Measurements from ENCODE around the gene TAS2R16.

Gene TAS2R16

GRCh38 chr7:122995600-122995999 lies at the start of gene TAS2R16:
Gene TAS2R16, minus strand, starts transcription at chr7:122995700. Its CDS starts 66 bp downstream, at chr7:122995634.
- no peak for DNase-seq

GRCh38 chr7:123043642-123044041 lies 48.1 kb upstream of the TAS2R16 start:
- DNase-seq, result no peak

- no peak for DNase-seq
Observed at GRCh38 chr7:123041101-123041500, 45.6 kb upstream of the TAS2R16 start.

DNA sequence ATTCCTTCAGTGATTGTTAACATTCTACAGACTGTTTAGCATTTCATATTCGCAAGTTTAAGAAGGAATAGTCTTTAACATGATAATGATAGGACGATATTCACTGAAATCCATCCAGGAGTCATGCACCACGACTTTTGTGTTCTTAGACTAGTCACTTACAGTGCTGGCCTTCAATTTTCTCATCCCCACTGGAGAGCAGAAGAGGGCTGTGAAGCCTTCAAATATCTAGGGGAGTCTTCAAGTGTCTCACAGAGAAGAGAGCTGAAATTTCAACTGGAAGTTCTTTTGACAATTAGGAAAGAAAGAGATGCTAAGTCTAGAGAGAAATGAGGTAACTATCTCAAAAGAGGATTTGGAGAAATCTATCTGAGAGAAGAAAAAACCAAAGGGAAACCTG lies 43.8 kb upstream of the TAS2R16 start:
- no peak for DNase-seq

DNA sequence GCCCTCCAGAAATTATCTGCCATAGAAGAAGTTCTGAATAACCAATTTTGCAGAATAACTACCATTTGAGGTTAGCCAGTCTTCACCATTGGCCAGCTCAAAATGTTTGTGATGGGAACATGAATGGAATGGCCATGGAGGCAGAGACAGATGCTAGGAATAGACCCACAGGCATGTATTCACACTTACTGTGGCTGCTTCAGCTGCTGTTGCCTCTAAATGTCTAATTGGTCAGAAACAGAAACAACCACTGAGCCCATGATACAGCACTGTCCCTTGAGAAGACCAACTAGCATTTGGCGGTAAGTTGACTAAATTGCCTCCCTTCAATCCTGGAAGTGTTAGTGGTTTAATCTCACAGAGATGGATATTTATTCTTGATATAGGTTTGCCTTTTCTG lies 38.6 kb upstream of the TAS2R16 start:
- DNase-seq, result no peak

DNA sequence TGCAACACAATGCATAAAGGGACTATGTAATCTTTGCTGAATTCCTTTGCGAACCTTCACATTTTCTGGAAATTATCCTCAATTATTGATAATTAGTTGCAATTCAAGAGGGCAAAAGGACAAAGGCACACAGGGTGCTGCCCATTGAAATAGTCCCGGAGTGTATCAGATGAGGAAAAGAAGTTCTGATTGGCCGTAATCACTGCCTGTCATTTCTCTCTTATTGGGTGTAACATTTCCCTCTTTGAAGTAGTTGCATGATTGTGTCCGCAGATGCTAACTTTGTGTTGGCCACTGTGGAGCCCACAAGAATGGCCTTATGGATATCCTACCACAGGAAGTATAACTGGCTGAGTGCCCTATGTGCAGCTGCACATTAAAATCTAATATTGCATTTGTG lies 35.1 kb upstream of the TAS2R16 start:
- no peak for DNase-seq

DNA sequence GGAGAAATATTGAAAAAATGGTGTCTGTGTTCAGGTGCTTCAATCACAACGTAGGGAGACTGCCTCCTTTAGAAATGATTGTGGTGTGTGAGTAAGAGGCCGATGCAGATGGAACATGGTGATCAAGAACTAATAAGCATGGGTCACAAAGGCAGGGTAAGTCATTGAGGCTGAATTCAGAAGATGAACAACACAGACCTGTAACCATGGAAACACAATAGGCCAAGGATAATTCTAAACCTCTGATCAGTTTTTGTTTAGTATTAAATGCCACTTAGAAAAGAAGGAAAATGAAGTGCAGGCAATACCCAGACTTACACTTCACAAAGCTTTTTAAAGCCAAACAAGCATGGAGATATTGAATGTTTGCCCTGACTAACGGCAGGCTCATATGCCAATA lies 32.8 kb upstream of the TAS2R16 start:
- no peak for DNase-seq

DNA sequence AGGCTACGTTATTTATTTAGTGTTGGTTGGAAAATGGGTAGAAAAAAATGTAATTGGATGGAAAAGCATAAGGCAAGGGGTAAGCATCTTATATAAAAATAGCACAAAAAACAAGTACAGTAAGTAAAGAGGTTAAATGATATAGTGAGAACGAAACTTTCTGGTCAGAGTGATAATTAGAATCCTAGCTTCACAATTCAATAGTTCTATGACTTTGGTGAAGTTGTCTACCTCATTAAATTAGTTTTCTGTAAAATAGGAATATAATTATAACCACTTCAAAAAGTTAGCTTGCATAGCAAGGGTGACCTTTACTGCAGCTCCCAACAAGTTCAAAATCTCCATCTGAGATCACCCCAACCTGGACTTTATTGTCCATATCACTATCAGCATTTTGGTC lies 30.8 kb upstream of the TAS2R16 start:
- DNase-seq, result no peak

DNA sequence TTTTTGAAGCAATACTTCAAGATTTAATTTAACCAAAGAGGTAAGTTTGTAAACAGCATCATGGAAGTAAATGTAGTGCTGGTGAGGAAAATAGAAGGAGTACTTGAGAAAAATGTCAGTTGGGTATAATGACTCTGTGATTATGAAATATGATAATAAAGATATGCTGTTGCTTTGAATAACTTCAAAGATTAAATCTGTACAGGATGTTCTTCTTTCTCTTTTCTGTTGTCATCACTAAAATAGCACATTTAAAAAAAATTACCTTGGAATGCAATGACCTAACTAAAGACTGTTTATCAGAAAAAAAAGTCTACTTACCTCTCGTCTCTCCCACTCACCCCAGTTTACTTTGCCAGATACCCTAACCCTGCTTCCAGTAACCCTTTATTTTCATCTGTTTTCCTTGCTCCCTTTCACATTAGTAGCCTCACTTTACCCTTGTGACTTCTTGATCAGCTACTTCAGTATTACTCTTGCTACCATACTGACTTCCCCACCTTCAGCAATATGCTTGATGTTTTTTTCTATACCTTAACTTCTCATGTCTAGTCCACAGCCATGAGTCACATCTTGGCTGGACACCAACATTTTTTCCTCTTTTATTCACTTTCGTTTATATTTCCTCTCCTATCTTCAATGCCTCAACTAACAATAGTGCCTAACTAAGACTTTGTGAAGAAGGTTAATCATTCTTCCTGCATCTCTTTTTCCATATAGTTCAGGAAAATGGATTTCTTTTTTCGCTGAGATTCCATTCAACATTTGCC lies 29.7 kb upstream of the TAS2R16 start:
- DNase-seq, result no peak

DNA sequence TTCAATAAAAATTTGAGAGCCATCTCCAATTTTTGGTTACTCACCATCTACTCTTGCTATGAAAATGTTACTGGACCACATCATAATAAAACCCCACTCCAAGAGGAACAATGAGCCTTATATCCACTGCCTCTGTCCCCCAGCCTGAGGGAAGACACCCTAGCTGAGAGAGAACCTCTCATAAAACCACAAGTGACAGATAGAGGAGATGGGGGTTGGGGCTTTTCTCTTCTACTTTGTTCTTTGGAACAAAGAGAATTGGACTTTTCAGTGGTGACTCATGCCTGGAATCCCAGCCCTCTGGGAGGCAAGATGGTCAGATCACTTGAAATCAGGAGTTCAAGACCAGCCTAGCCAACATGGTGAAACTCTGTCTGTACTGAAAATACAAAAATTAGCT lies 27.6 kb upstream of the TAS2R16 start:
- no peak for DNase-seq

DNA sequence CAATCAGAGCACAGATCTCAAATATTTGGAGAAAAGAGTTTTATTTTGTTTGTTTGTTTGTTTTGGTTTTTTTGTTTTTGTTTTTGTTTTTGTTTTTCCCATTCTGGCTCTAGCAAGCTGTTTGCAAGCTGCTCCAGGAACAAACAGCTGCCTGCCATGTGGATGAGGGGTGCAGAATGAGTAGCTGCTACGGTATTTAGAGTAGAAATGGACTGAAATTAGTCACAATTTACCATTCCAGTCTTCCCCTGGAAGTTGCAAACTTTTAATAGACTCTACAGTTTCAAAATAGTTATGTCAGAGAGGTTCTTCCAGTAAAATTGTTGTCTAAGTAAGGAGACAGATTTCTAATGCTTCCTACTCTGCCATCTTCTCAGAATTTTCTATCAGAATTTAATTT lies 27.1 kb upstream of the TAS2R16 start:
- DNase-seq, result no peak

DNA sequence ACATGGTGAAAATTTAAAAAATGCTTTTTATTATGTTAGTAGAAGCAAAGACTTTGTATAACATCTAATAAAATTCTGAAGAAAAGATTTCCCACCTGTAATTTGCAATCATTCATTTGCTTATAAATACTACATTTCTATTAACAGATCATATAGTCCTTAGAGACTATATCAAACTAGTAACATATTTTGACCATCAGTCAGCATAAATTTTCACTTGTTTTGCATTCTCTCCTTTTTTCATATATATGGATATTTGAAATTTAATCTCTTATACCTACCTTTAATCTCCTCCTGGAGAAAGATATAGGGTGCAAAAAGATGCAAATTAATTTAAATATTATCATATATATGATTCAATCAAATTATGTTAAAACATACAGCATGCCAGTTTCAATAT lies 16.9 kb upstream of the TAS2R16 start:
- DNase-seq, result no peak

DNA sequence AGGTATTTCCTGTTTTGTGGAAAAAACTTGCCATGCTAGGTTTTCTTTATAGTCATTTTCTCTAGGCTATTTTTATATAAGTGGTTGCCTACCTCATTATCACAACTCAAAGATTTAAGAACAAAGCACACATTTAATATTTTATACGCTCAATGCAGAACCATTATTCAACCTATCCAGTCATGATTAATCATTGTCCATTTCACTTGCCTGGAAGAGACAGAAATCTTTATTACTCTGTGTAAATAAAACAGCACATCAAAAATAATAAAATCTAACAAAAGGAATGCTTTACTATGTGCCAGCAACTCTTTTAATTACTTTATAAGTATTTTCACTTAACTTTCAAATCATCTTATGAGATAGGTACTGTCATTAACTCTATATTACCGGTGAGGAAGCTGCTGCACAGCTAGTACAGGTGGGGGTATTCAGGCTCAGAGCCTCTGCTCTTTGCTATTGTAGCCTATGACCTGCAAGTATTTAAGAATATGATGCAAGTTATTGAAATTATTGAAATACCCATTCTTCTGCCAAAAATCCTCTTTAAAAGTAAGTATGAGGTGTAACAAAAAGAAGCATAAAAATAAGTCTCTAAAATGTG lies 16.4 kb upstream of the TAS2R16 start:
- DNase-seq, result no peak

- DNase-seq, result no peak
Observed at GRCh38 chr7:123004931-123005330, 9.4 kb upstream of the TAS2R16 start.

GRCh38 chr7:123003539-123004126 lies 8.1 kb upstream of the TAS2R16 start:
- no peak for DNase-seq

DNA sequence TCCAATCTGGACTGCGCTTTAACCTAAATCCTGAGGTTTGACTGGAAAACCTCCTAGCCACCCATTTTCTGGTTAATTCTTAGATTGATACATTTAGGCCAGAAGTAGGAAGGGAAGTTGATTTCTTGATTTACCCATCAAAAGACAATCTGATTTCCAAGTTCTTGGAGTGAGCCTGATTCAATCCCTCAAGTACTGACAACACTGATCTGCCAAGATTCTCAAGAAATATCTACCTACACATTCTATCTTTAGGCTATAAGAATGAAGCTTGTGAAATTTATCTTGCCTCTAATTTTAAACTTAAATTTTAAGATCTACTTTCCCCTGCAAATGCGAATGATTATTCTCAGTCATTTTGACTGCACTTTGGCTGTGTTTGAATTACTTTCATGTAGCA lies 5.9 kb downstream of the TAS2R16 start:
- DNase-seq, result no peak

- no peak for DNase-seq
Observed at GRCh38 chr7:122989041-122989440, 6.5 kb downstream of the TAS2R16 start.

DNA sequence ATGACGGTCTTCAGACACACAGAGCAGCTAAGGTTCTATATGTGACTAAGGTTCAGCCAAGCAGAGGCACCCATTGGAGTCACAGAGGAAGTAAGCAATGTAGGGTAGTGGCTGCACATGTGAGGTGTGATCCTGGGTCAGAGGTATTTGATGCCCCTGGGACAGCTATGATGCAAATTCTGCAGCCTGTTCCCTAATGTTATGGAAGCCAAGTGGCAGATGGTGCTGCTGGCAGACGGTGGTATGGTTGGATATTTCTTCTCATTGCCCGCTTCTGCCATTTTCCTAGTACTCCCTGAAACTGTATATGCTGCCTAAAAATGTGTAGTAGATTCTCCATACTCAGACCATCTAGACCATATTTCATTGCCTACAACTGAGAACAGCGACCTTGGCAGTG lies 7.2 kb downstream of the TAS2R16 start:
- DNase-seq, result no peak

DNA sequence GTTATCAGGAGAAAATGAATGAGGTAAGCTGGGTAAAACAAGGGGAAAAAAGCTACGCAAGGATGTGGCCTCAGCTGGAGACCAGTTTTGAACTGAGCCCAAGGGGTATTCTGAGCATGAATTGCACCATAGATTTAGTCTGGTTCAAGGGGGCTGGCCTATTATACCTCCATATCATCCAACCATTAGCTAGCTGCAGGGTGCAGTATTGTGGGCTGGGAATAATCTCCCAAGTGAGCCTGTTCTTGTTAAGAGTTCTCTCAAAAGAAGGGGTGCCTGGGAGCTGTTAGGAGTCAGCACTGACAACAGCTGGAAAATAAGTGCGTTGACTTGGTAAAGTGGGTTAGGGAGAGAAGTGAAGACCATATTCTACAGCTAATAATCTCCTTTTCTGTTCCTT lies 8.0 kb downstream of the TAS2R16 start:
- DNase-seq, result no peak

- no peak for DNase-seq
Observed at GRCh38 chr7:122984021-122984420, 11.5 kb downstream of the TAS2R16 start.

DNA sequence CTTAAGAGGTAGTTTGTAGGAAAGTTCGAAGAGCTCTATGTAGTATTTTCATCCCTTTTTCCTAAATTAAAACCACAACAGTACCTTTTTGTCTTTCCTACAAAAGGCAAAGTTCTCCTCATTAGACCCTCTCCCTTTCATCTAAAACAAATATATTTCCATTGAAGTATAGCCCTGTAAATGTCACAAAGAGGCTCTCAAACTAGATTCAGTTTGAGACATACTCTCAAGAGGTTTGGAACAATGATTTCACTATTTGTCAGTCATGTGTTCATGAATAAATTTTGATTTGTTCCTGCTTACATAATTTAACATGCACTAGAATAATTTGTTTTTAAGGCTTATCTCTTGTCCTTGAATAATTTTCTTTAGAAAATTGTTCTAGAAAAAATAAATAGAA lies 12.2 kb downstream of the TAS2R16 start:
- DNase-seq, result no peak

DNA sequence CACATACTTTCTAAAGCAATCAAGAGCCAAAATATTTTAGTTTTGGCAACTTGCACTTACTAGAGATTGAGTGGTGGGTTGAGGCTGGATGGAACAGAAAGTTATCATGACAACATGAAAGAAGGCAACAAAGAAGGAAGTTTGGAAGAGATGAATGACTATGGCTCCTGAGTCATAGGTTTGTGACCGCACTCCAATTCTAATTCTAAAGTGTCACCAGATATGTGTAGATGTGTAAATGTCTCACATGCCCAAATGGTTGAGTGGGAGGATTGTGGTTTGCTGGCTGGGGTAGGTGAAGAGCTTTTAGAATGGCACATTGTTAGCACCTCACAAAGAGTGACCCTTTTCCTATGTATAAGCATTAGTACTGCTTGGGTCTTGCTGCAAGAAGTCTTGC lies 20.2 kb downstream of the TAS2R16 start:
- no peak for DNase-seq

DNA sequence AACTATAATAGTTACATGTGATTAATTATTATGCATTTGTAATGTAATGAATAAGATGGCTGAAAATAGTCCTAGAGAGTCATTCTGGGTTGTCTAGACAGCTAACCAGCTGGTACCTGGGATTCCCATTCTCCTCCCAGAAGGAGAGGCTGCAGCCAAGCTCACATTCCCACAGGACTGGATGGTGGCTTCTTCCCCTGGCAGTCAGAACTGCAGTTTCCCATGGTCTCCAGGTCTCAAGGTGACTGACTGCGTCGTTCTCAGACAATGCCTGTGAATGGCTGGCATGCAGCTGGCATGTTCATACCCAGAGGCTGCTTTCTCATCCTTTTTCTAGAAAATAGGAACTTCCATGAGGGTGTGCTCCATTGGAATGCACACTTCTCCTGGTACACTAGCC lies 21.3 kb downstream of the TAS2R16 start:
- no peak for DNase-seq

DNA sequence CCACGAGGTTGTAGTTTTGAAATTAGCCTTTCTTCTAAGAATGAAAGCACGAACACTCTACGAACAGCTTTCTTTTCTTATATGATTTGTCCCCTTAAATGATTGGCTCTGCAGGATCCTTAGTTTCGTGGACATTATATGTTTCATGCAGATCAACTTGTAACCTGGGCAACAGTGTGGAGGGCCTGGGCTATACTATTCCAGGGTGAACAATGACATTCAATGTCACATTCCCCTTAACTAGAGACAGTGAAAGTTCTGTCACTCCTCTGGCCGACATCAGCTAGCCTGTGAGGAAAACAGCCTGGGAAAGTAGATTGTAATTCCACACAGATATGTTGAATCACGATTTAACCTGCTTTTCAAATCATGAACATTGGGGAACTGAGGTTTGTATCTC lies 23.4 kb downstream of the TAS2R16 start:
- DNase-seq, result no peak

Measured in NCI-H1694 (cell line).